ENCODE data around the gene NDUFB10.

NDUFB10 gene

DNA sequence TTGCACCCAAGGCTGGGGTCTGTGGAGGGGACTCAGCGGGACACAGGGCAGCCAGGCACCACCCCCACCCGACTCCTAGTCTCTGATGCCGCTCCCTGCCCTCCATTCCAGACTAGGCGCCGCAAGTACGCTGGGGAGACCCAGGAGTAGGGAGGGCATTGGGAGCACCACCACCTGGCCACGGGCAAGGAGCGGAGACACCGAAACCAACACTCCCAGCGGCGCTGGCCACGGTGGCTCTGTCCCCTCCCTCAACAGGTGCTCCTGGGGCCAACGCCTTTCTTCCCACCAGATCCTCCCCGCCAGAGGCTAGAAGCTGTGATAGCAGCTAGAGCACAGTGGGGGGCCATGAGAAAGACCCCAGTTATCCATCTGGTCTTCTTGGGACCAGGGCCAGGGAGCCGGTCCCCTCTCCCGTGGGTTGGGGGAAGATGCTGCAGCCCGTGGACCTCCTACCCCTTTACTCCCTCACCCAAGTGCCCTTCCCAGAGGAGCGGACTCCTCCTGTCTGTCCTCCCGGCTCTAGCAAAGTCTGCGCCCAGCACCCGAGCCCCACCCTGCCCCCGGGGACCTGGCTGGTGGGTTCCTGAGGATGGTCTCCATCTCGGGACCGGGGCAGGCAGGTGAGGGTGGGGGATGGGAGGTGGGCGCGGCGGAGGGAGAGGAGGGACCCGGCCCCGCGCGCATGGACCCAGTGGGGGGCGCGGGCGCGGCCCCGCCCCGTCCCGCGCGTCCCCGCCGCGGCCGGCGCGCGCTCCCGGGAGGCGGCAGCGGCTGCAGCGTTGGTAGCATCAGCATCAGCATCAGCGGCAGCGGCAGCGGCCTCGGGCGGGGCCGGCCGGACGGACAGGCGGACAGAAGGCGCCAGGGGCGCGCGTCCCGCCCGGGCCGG lies 30.1 kb downstream of the NDUFB10 start, which contains the start of gene SYNGR3:
SYNGR3 (plus strand) TSS at position 762 of the 892 bp plus-strand sequence. CDS start 133 bp downstream, outside the sequence.
- no peak for DNase-seq

DNA sequence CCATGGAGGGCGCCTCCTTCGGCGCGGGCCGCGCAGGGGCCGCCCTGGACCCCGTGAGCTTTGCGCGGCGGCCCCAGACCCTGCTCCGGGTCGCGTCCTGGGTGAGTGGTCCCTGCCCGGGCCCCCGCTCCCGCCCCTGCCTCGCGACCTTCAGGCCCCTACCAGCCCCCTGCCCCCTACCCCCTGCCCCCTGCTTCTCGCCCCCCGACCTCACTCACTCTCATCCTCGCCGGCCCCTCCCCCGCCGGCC lies 30.7 kb downstream of the NDUFB10 start:
- no peak for DNase-seq

DNA sequence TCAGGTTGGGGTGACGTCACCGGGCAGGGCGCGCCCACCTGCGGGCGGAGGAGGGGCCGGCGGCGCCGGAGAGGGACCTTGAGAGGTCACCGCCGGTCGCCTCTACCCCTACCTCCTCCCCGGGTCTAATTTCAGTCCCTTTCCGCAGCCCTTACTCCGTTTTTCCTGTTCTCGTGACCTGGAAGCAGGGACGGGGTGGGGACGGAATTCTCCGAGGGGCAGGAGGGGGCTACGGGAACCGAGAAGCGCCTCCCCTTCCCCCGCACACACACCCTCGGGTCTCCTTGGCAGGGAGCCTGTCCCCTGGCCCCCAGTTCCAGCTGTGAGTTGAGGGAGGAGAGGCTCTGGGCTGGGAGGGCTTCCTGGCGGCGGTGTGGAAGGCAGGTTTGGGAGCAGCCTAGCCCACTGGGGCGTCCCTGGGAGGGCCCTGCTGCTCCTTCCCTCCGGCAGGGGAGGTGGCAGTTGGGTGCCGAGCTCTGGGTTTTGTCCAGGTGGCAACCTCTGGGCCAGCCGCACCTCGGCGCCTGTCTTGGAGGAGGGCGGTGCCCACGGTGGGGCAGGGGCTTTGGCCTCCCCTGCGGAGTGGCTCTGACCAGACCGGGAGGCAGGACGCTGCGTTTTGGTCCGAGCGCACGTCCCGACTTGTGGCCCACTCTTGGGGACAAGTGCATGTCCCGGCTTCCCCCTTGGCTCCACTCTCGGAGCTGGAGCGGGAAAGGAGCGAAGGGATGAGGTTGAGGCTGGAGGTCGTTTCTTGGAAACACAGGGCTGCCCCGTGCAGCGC lies 31.2 kb downstream of the NDUFB10 start:
- DNase-seq, result no peak

DNA sequence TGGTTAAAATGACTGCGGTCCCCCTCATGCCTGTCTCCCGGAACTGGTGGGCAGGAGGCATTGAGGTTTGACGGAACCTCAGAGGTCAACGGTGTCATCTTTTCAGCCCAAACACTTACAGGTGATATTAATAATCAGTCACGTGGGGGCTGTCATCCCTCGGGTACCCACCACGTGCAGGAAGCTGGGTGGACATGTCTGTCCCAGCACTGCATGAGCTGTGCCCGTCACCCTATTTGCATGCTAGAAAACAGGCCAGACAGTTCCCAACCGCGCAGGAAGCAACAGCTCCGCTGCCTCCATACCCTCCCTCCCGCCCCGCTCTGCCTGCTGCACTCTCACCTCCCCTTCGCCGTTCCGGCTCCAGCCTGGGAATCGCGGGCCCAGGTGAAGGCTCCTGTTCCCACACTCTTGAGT lies 31.8 kb downstream of the NDUFB10 start:
- no peak for DNase-seq

DNA sequence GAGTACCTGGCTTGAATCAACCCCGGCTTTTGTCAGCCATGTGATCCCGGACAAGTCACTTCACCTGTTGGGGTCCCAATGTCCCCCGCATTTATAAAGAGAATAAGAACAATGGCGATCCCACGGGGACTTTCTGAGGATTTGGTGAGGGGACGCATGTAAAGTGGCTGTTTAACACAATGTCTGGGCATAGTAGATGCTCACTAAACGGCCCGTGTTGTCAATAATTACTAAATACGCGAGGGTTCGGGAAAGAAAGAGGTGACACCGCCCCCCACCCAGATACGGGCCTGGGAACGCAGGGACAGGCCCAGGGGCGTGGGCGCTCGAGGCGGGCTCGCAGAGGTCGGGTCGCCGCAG lies 32.2 kb downstream of the NDUFB10 start:
- no peak for DNase-seq

DNA sequence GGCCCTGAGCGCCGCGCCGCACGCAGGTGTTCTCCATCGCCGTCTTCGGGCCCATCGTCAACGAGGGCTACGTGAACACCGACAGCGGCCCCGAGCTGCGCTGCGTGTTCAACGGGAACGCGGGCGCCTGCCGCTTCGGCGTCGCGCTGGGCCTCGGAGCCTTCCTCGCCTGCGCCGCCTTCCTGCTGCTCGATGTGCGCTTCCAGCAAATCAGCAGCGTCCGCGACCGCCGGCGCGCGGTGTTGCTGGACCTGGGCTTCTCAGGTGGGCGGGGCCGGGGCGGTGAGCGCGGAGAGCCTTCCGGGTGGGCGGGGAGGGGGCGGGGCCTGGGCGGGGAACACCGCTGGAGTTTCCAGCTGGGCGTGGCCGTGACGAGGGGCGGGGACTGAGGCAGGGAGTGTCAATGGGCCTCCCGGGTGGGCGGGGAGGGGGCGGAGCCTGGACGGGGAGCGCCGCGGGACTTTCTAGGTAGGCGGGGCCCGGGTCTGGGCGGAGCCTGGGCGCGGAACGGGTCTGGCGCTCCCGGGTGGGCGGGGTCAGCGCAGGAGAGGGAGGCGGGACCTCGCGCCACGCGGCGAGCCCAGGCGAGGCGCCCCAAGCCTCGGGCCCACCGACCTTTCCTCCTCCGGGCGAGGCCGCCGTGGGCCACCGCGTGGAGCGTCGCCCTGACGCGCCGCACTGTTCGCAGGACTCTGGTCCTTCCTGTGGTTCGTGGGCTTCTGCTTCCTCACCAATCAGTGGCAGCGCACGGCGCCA lies 32.8 kb downstream of the NDUFB10 start:
- DNase-seq, result no peak

DNA sequence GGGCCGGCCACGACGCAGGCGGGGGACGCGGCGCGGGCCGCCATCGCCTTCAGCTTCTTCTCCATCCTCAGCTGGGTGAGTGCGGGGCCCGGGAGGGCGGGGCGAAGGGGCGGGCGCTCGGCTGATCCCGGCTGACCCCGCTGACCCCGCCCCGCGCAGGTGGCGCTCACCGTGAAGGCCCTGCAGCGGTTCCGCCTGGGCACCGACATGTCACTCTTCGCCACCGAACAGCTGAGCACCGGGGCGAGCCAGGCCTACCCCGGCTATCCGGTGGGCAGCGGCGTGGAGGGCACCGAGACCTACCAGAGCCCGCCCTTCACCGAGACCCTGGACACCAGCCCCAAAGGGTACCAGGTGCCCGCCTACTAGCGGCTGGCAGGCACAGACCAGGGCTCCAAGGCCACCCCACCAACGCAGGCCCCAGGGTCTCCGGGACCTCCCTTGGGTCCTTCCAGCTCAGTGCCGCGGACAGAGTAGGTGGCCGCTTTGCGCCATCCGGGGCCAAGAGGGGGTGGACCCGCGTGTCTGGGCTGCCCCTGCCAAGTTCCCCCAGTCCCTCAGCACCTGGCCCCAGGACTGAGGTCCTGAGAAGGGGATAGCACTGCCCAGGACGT lies 33.5 kb downstream of the NDUFB10 start:
- DNase-seq, result no peak

DNA sequence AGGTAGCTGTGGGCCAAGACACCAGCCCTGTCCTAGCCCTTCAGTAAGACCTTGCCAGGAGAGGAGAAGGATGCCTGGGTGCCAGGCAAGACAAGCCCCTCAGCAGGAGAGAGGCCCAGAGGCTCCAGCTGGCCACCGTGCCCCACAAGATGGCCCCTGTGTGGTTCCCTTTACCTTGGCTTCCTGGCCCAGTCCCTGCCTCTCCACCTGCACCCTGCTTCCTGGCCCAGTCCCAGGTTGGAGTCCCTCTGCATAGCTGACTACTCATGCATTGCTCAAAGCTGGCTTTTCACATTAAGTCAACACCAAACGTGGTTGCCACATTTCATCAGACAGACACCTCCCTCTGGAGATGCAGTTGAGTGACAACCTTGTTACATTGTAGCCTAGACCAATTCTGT lies 34.4 kb downstream of the NDUFB10 start:
- no peak for DNase-seq

DNA sequence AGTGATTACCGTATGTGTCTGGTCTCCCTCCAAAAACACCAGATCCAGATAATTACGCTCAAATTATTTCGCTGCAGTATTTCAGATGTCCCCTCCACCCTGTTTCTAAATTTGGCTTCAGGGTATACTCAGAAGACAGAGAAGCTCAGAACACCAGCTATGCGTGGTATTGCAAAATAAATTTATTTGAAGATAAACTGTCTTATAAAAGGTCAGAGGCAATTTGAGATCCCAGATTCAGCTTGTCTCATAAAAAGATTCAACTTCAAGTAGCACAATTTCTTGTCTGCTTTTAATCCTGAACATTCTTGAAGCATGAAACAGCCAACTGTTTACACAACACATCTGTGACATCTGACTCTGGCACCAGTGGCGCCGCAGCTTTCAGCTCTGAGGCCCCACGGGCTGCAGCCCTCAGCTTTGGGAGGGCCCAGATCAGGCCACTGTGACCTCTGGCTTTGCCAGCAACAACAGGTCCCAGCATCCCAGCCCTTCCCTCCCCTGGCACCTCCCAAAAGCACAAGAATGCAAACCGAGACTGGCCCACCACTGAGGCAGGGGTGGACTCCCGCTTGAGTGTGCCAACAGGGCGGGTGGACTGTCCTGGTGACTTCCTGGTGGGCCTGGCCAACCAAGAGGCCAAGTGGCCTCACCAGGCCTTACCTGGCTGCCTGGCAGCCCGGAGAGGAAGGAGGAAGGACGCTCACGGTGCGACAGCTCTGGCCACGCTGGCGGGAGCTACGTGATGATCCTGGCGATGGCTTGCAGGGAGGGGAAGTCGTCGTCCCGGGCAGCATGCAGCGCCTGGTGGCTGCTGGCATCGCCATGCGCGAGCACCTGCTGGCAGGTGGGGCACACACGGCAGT lies 38.4 kb downstream of the NDUFB10 start:
- DNase-seq, result no peak

DNA sequence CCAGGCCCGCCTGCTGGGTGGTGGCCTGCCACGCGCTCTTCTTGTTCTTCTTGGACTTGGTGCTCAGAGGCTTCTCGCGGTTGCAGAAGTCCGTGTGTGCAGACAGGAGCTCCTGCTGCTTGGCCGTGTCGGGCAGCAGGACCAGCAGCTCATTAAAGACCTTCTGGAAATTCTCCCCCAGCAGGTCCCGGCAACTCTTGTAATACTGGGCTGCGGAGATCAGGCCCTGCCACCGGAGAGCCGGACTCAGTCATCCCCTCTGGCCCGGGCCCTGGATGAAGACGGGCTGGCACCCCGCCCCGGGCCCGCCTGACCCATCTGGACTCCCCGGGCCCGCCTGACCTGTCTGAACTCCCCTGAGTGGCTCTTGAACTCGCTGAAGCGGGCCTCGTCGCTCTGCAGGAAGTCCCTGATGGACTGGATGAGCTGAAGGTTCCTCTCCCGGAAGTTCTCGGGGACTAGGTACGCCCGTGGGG lies 39.1 kb downstream of the NDUFB10 start:
- DNase-seq, result no peak

DNA sequence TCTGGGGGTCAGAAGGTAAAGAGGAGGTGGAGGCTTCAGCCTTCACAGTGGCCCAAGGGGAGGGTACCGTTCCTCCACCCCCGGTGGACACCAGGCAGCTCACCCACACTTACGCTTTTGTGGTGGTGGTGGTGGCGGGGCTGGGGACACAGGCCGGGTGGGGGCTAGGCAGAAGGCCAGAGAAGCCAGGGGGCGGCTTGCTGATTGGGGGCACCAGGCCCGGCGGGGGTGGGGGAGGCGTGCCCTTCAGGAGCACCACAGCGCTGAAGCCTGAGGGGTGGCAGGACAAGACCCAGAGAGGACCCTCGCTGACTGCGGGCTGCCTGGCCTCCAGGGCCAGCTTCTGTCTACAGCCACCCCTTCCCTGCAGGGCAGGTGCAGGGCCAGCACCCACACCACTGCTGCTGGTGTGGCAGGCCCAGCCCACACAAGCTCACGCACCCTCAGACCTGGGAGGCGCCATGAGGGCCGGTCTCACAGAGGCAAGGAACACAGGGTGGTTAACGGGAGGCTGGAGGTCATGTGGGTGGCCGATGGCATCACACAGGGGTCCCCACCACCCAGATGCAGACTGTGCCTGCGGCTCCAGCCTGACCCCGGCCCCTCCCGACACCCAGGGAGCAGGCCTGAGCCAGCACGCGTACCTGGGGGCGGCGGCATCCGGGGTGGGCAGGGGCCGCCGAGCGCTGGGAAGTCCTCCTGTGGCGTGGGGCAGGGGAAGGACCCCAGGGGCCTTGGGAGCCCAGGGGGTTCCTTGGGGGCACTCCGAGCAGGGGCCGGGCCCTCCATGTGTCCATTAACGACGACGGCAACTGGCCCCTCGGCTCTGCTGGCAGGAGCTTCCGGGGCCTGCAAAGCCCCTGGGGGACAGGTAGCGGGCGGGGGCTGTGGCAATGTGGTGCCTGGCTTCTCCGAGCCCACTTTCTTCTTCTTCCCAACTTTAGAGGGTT lies 39.8 kb downstream of the NDUFB10 start:
- DNase-seq, result no peak

DNA sequence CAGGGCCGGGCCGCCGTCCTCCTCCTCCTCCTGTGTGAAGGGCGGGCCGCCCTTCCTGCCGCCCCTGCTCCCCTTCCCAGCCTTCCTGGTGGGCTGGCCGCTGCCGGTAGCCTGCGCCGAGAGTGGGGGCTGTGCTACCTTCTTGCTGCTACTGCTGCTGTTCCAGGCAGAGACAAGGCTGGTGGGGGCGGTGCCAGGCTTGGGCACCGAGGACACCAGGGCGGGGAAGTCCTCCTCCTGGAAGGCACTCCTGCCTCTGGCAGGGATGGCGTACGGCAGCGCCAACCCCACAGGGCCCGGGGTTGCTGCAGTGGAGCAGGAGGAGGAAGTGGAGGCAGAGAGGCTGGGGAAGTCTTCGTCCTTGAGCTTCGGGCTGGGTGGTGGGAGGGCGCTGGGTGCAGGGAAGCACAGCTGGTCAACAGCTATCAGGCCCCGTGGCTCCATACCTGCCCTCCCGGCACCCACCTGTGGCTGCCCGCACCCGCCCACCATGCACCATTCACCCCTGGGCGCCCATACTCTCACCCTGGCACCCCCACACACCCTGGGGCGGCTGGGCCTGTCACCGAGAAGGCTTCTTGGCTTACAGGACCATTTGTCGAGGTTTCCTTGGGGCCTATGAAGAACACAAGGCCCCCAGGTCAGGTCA lies 40.7 kb downstream of the NDUFB10 start:
- no peak for DNase-seq

DNA sequence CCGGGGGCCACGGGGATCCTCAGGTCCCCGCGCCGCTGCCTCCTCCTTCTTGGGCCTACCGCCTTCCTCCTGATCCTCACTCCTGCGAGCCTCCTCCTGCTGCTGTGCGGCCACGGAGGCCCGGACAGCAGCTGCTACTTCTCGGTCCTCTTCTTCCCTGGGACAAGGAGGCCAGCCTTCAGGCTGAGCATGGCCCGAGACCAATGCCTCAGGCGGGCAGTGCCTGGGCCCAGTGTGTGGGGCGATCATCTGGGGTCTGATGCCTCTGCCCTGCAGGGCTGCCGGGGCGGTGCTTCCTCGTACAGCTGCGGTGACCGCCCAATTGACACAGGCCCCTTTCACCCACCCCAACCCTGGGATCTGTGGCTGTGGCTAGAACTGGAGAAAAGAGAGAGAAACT lies 41.7 kb downstream of the NDUFB10 start:
- DNase-seq, result no peak

DNA sequence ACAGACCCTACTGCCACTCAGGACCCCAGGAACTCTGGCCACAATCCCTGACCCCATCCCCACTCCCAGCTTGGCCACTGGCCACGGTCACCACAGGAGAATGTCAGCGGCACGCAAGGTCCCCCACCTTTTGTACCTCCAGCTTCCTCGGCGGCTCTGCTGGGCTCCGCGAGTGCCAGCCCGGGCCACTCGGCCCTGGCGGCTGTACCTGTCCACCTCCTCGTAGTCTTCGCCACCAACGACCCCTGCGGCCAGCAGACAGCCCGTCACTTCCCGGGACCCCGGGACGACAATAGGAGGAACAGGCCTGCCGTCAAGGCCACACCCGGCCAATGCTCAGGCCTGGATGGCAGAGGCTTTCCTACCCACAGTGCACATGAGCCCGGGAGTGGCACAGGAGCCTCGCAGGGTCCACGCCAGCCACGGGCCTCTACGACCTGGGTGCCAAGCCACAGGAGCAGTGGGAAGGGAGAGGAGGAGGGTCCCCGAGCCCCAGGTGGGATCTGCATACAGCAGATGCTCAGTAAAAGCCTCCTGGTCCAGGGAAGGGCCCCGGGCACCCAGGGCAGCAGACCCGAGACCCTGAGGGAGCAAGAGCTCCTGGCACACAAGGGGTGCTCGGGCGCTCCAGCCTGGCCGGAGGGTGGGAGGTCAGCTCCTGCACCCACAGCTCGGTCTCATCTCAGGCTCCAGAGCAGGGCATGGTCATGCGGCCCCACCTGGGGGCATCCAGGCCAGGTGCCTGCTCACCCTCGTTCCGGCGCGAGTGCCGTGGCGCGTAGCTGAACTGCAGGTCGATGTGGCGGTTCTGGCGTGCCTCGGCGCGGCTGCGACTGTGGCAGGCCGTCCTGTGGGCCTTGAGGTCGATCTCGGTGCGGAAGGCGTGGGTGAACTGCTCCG lies 42.4 kb downstream of the NDUFB10 start:
- DNase-seq, result no peak

DNA sequence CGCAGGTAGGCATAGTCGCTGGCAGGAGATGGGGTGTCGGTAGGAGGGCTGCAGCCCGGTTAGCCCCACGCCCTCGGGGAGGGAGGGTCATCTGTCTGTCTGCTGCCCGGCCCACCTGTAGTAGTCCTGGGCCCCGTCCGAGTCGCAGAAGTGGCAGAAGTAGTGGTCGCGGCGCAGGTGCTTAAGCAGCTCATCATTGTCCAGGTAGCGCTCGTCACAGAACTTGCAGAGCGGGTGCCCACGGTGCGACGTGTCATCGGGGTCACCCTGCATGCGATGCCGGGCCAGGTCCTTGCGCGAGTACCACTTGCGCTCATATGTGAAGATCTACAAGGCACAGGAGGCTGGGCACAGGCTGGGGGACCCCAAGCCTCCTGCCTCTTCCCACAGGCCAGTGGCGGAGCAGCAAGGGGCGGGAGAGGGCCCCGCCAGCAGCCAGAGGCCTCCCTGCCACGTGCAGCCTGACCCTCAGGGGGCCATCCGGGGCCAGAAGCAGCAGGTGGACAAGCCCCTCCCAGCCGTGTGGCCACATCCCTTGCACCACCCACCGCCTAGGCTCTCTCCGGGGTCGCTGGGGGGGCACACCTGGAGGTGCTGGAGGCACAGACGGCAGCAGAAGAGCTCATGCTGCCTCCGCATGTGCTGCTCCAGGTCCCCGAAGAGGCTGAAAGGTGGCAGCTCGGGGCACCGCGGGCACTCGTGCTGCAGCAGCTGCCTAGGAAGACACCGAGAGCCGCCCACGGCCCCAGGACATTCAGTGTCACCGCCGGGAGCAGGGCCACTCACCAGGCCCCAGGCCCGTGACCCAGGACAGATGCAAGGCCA lies 43.3 kb downstream of the NDUFB10 start:
- DNase-seq, result no peak

DNA sequence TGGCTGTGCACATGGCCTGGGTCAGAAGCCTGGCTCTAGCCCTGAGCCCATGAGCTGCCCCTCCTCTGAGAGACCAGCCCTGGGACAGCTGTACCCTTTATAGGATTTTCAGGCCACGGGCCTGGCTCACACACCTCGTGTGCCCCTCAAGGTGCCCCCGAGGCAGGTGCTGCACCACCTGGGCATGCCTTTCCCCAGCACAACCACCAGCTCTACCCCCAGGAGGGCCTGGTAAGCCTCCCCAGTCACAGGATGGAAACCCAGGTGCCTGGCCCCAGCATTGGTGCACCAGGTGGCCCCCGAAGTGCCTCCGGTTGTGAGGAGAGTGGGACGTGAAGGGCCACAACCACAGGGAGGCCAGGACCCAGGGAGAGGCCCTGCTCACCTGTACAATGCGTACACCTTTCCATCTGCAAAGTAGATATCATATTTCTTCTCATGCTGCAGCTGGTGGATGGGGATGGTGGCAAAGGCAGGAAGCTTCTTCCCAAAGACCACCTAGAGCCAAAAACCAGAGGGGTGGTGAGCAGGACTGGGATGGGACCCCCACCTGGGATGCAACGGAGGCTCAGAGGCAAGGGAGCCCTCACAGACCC lies 44.0 kb downstream of the NDUFB10 start:
- no peak for DNase-seq

DNA sequence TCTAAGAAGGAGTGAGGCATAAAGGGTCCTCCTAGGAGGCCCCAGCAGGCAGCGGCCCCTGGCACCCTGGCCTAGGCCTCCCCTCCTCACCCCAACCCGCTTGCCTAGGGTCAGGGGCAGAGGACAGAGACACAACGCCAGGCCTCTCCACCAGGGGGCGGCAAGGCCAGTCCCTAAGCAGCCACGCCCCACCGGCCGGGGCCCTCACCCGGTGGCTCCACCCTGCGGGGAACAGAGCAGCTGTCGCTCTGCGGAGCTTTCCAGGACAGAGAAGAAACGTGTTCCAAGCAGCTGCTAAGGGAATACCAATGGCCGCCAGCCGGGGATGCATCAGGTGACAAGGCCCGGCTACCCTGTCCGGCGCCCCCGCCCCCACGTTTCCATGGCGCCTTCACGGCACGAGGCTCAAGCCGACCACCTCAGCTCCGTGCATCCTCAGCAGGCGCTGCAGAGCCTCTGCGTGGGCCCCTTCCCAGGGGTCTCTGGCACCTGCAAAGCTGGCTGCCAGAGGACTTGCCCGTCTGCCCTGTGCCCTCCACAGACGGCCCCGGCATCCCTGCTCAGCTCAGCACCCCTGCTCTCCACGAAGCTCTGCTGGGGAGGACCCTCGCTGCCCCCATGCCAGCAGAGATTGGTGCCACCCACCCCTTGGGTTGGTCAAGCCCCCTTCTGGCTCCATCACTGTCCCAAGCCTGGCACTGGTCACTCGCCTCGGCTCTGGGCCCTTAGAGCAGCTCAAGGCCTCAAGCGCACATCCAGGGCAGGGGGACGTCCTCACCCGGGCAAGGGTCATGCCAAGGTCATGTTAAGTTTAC lies 44.7 kb downstream of the NDUFB10 start:
- no peak for DNase-seq

All from DMS79 (cell line).